Skeletal muscle tissue (tissue), 4 donors: ENCODE data around the gene NRF1. TPM values are rescaled to one million over a fixed set of nuclear protein-coding genes. Genes with fewer than 3 reads are reported as not detected.

Source experiments
- H3K27ac ChIP-seq: one replicate; pipeline ENCODE4 v1.7.0; 2013; ENCODE audit warnings: mild to moderate bottlenecking, low read depth, low read length, inconsistent platforms
- H3K27me3 ChIP-seq, 3 donors: one replicate each; pipeline ENCODE4 v1.7.0; 2013; ENCODE audit warnings: low read length in 3 of 3; ENCODE audit not compliant: control insufficient read depth in 3 of 3, insufficient read depth in 3 of 3
- H3K36me3 ChIP-seq, 3 donors: one replicate each; pipeline ENCODE4 v1.7.0; 2013; ENCODE audit warnings: low read length in 3 of 3; ENCODE audit not compliant: control insufficient read depth in 3 of 3, insufficient read depth in 3 of 3
- H3K4me1 ChIP-seq, 3 donors: one replicate each; pipeline ENCODE4 v1.7.0; 2013; ENCODE audit warnings: low read length in 3 of 3, mild to moderate bottlenecking in 3 of 3; ENCODE audit not compliant: control insufficient read depth in 3 of 3, insufficient read depth in 3 of 3
- H3K4me3 ChIP-seq, 3 donors: one replicate each; pipeline ENCODE4 v1.7.0; 2013; ENCODE audit warnings: low read length in 3 of 3
- H3K9ac ChIP-seq, 3 donors: one replicate each; pipeline ENCODE4 v1.7.0; 2013; ENCODE audit warnings: low read length in 3 of 3, mild to moderate bottlenecking in 3 of 3, moderate library complexity in 2 of 3, low read depth in 1 of 3
- H3K9me3 ChIP-seq, 3 donors: one replicate each; pipeline ENCODE4 v1.7.0; 2013; ENCODE audit warnings: low read length in 3 of 3; ENCODE audit not compliant: control insufficient read depth in 3 of 3
- total RNA-seq: library from RNA; depleted of rRNA; stranded (reverse); fragments of >200 nt; gene quantifications from one replicate; pipeline ENCODE4 v1.2.3, GENCODE V29; 2014
- donor health status: Osteomylitis.

NRF1 gene
- total RNA-seq, 1 donor from 2014 or later, result 17.2 TPM

DNA sequence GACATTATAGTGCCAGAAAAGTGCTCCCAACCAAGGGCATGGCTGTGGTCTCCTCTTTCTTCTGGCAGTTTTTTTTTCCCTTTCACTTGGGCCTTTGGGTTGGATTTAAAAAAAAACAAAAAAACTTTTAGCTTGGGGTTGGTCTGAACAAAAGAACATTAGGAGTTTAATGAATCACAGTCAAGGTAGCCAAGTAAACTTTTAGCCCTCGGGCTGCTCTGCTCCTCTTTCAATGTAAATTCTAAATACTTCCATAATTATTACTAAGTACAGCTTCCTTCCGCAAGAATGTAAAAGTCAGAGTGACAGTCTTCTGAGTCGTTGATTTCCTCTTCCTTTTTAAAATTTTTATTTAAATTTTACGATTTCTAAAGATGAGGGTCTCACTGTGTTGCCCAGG is 79.2 kb downstream of the NRF1 start:
- Histone ChIP-seq H3K27me3 (no peaks in the 10 kb centered on the region), H3K9ac (no peak overlapping the region), H3K36me3 (peaks cover 14 to 24% (median 15%) of the 10 kb centered on the region in 3 donors), H3K4me3 (no peak overlapping the region), H3K4me1 (no peaks in the 10 kb centered on the region), H3K9me3 (no peaks in the 10 kb centered on the region), H3K27ac (no peak overlapping the region)

- H3K27ac ChIP-seq, result no peak overlapping the region
- H3K9ac ChIP-seq, result no peak overlapping the region
- peaks cover 0 to 4% (median 3%) of the 10 kb centered on the region in 3 donors for H3K36me3 ChIP-seq
- H3K4me1 ChIP-seq, result no peaks in the 10 kb centered on the region
- no peak overlapping the region for H3K4me3 ChIP-seq
- H3K9me3 ChIP-seq, result no peaks in the 10 kb centered on the region
- no peaks in the 10 kb centered on the region for H3K27me3 ChIP-seq
Measured at GRCh38 chr7:129698516-129699418, 87.2 kb downstream of the NRF1 start.

DNA sequence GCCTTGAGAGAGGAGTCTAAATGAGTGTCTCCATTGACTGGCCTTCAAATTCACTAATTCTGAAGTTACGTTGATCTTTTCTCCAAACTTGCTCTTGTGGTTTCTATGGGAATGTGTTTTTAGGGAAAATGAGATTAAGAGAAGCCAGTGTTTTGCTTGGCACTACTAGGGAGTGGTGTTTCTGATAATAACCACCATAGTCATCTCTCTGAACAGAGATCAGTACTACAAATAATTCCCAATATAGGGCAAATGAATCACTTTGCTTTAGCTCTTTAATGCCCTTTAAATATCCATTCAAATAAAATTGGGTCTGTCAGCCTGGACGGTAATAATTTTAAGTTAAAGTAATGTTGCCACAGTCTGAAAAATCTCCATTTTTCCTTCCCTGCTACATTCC is 90.8 kb downstream of the NRF1 start:
- Histone ChIP-seq H3K36me3 (no peaks in the 10 kb centered on the region), H3K27me3 (no peaks in the 10 kb centered on the region), H3K9ac (no peak overlapping the region), H3K4me1 (no peaks in the 10 kb centered on the region), H3K9me3 (no peaks in the 10 kb centered on the region), H3K27ac (no peak overlapping the region), H3K4me3 (no peak overlapping the region)

- H3K4me1 ChIP-seq, result no peaks in the 10 kb centered on the region
Measured at GRCh38 chr7:129702761-129703338, 91.3 kb downstream of the NRF1 start.

GRCh38 chr7:129703751-129704150 is 92.2 kb downstream of the NRF1 start:
- Histone ChIP-seq H3K27me3 (no peaks in the 10 kb centered on the region), H3K27ac (no peak overlapping the region), H3K4me3 (no peak overlapping the region), H3K9ac (no peak overlapping the region), H3K36me3 (no peaks in the 10 kb centered on the region), H3K4me1 (no peaks in the 10 kb centered on the region), H3K9me3 (no peaks in the 10 kb centered on the region)

More at GRCh38 chr7:129702761-129703338, 91.3 kb downstream of the NRF1 start:
- H3K9ac ChIP-seq, result no peak overlapping the region
- H3K4me3 ChIP-seq, result no peak overlapping the region
- no peaks in the 10 kb centered on the region for H3K27me3 ChIP-seq
- H3K36me3 ChIP-seq, result no peaks in the 10 kb centered on the region
- H3K9me3 ChIP-seq, result no peaks in the 10 kb centered on the region
- H3K27ac ChIP-seq, result no peak overlapping the region

- H3K36me3 ChIP-seq, result peaks cover 18 to 27% (median 20%) of the 10 kb centered on the region in 3 donors
Measured at GRCh38 chr7:129707910-129708499, 96.5 kb downstream of the NRF1 start.

DNA sequence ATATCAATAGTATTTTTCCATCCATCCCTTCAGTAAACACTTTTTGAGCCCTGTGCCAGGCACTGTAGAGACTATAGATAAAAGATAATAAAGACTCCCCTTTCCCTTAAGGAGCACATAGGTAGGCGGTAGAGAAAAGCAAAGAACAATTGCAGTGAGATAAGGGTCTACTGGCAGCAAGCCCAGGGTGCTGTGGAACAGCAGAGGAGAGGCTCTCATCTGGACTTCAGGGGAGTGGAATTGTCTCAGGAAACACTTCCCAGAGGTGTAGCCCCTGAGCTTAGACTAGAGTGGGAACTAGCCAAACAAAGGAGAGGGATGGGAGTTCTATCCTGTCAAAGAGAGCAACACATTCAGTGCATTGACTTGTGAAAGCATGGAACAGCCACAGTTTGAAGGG is 102.0 kb downstream of the NRF1 start:
- no peaks in the 10 kb centered on the region for H3K9me3 ChIP-seq
- no peaks in the 10 kb centered on the region for H3K27me3 ChIP-seq
- H3K9ac ChIP-seq, result no peak overlapping the region
- no peak overlapping the region for H3K27ac ChIP-seq
- no peaks in the 10 kb centered on the region for H3K4me1 ChIP-seq
- no peak overlapping the region for H3K4me3 ChIP-seq
- H3K36me3 ChIP-seq, result peaks cover 29 to 48% (median 43%) of the 10 kb centered on the region in 3 donors

More at GRCh38 chr7:129707910-129708499, 96.5 kb downstream of the NRF1 start:
- Histone ChIP-seq H3K4me3 (no peak overlapping the region), H3K9ac (no peak overlapping the region), H3K27me3 (no peaks in the 10 kb centered on the region), H3K4me1 (no peaks in the 10 kb centered on the region), H3K27ac (no peak overlapping the region), H3K9me3 (no peaks in the 10 kb centered on the region)

DNA sequence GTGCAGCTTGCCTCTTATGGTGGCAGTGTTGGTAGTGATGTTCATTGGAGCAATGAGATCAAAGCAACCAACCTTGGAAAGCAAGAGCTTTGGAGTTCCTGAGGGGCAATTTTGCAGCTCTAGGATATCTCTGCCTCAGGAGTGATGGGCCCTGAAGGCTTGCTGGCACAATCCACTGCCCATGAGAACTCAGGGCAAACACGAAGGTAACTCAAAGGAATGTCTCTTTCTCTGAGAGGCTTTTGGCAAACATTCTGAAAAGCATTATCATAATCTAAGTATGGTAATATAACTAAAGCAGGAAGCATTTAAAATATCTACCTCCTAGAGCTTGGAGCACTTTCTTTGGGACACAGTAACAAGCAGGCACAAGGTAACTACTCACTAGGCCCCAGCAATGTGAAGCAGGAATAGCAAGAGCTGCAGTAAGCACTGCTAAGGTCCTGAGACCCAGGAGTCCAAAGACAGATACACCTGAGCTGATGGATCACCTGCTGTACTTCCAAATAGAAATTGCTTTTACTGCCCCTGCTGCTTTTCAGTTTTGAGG is 103.1 kb downstream of the NRF1 start:
- Histone ChIP-seq H3K9ac (no peak overlapping the region), H3K27me3 (no peaks in the 10 kb centered on the region), H3K4me3 (no peak overlapping the region), H3K36me3 (peaks cover 26 to 53% (median 46%) of the 10 kb centered on the region in 3 donors), H3K27ac (no peak overlapping the region), H3K4me1 (no peaks in the 10 kb centered on the region), H3K9me3 (no peaks in the 10 kb centered on the region)

DNA sequence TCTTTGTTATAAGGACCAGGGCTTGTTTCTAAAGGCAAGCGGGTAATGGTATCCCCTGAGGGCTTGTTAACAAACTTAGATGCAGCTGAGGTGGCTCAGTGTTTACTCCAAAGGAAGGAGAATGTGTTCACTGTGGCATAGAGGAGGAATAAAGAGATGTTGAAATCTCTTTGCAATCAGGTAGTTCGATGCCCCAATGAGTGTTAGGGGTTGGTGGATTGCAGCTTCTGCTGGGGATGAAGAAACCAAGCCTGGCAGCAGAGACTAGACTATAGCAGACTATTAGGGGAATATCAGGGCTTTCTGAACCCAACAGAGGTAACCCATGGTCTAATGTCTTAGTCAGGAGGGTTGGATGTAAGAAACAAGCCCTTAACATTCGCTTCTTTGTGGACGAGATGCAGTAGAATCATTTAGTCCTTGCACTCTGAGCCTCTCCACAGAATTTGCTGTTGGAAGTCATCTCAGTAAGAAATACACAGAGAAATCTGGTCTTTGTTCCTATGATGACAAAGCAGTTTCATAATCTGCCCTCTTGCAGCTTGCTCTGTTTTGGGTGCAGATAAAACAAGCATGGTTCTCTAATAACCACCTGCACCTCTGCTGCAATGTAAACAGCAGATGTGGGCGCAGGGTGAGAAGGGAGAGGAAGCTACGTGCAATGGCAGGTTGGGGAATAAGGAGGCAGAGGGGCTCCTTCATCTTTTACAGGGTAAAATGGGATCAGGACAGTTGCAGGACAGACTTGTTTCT is 108.6 kb downstream of the NRF1 start:
- Histone ChIP-seq H3K36me3 (peaks cover 7 to 39% (median 24%) of the 10 kb centered on the region in 3 donors), H3K27me3 (no peaks in the 10 kb centered on the region), H3K4me3 (no peak overlapping the region), H3K9ac (no peak overlapping the region), H3K4me1 (no peaks in the 10 kb centered on the region), H3K9me3 (no peaks in the 10 kb centered on the region), H3K27ac (no peak overlapping the region)
